Mammary epithelial cell (primary cell): Measurements from ENCODE around the gene MRPS26.
"Not testable (repeated sequence)": the region's sequence is repeated elsewhere in the genome, so short reads cannot be mapped to it uniquely, and the experiment has no call there.

Source experiments
- EZH2 ChIP-seq: IDR thresholded peaks from 2 replicates; pipeline ENCODE4 v1.6.1; 2012; ENCODE audit warnings: low read length, inconsistent platforms, borderline replicate concordance
- TF ChIP-seq, protein P1 (sequence below), 2 donors: IDR thresholded peaks in 1 of 2; conservative IDR thresholded peaks in 1 of 2; 2 replicates each; pipeline ENCODE4 v1.5.1; 2011 to 2012; ENCODE audit warnings: inconsistent platforms in 2 of 2, low read length in 2 of 2, mild to moderate bottlenecking in 2 of 2, control low read depth in 1 of 2, low read depth in 1 of 2; ENCODE audit not compliant: insufficient read depth in 1 of 2; ENCODE audit errors: extremely low read depth in 1 of 2

DNA sequence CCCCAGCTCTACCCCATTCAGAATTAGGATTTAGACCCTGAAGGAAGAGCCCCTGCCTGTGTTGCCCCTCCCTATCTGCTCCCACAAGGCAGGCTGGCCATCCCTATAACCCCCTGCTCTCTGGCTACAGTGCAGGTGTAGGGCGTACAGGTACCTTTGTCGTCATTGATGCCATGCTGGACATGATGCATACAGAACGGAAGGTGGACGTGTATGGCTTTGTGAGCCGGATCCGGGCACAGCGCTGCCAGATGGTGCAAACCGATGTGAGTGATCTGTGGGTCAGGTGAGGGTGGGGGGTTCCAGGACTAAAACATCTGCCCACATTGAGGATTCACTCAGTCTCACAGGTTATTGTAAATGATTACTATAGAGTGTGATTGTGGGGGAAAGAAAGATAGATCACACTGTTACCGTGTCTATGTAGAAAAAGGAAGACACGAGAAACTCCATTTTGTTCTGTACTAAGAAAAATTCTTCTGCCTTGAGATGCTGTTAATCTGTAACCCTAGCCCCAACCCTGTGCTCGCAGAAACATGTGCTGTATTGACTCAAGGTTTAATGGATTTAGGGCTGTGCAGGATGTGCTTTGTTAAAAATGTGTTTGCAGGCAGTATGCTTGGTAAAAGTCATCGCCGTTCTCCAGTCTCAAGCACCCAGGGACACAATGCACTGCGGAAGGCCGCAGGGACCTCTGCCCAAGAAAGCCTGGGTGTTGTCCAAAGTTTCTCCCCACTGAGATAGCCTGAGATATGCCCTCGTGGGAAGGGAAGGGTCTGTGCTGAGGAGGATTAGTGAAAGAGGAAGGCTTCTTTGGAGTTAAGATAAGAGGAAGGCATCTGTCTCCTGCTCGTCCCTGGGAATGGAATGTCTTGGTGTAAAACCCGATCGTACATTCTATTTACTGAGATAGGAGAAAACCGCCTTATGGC lies 23.0 kb upstream of the MRPS26 start:
- not testable (repeated sequence) for TF ChIP-seq EZH2
- TF ChIP-seq, protein P1, sequence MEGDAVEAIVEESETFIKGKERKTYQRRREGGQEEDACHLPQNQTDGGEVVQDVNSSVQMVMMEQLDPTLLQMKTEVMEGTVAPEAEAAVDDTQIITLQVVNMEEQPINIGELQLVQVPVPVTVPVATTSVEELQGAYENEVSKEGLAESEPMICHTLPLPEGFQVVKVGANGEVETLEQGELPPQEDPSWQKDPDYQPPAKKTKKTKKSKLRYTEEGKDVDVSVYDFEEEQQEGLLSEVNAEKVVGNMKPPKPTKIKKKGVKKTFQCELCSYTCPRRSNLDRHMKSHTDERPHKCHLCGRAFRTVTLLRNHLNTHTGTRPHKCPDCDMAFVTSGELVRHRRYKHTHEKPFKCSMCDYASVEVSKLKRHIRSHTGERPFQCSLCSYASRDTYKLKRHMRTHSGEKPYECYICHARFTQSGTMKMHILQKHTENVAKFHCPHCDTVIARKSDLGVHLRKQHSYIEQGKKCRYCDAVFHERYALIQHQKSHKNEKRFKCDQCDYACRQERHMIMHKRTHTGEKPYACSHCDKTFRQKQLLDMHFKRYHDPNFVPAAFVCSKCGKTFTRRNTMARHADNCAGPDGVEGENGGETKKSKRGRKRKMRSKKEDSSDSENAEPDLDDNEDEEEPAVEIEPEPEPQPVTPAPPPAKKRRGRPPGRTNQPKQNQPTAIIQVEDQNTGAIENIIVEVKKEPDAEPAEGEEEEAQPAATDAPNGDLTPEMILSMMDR (conservative IDR thresholded peaks at IDR 0.05 in 1 of 2, IDR thresholded peaks at IDR 0.05 in 1 of 2; ENCODE audit: extremely low read depth in 1 of 2, insufficient read depth in 1 of 2, low read depth in 1 of 2, low read length in 2 of 2), result not testable (repeated sequence)
